HepG2 (cell line): Measurements from ENCODE around the gene ZFP36. TPM values are rescaled to one million over a fixed set of nuclear protein-coding genes. Genes with fewer than 3 reads are reported as not detected.

Source experiments
- ATF1 ChIP-seq: IDR thresholded peaks from 2 replicates; pipeline ENCODE4 v1.6.1; 2016; ENCODE audit warnings: mild to moderate bottlenecking, control low read depth
- GFI1 ChIP-seq: sonication (generic); formaldehyde crosslinking; IDR thresholded peaks from 2 replicates; pipeline ENCODE4 v1.5.0; 2020; ENCODE audit warnings: missing genetic modification reagents, mild to moderate bottlenecking, borderline replicate concordance
- GTF2F1 ChIP-seq: fragments of 150-350 bp; IDR thresholded peaks from 2 replicates; pipeline ENCODE4 v1.6.1; 2014; ENCODE audit warnings: low read length
- HDAC6 ChIP-seq: fragments of 200-600 bp; sonication (generic); IDR thresholded peaks from 2 replicates; pipeline ENCODE4 v1.7.0; 2017; ENCODE audit warnings: mild to moderate bottlenecking, antibody characterized with exemption, low read length, low read depth
- HMG20B ChIP-seq: conservative IDR thresholded peaks from 2 replicates; pipeline ENCODE4 v1.6.1; 2016; ENCODE audit warnings: missing genetic modification reagents, missing compliant biosample characterization
- JUND ChIP-seq: sonication (generic); formaldehyde crosslinking; IDR thresholded peaks from 2 replicates; pipeline ENCODE4 v1.8.0; 2022; ENCODE audit warnings: mild to moderate bottlenecking, missing genetic modification reagents
- MAF1 ChIP-seq: sonication (generic); formaldehyde crosslinking; IDR thresholded peaks from 2 replicates; pipeline ENCODE4 v1.5.0; 2020; ENCODE audit warnings: missing genetic modification reagents, borderline replicate concordance
- MIXL1 ChIP-seq: IDR thresholded peaks from 2 replicates; pipeline ENCODE4 v1.6.1; 2016
- PRDM4 ChIP-seq: sonication (generic); formaldehyde crosslinking; IDR thresholded peaks from 2 replicates; pipeline ENCODE4 v1.9.0; 2021; ENCODE audit warnings: missing genetic modification reagents, borderline replicate concordance
- RXRA ChIP-seq: sonication (generic); formaldehyde crosslinking; IDR thresholded peaks from 2 replicates; pipeline ENCODE4 v1.5.1; 2020; ENCODE audit warnings: missing genetic modification reagents
- SIN3A ChIP-seq: IDR thresholded peaks from 2 replicates; pipeline ENCODE4 v1.6.1; 2011; ENCODE audit warnings: low read depth, mild to moderate bottlenecking, control low read depth, low read length, borderline replicate concordance
- ZBTB34 ChIP-seq: sonication (generic); formaldehyde crosslinking; IDR thresholded peaks from 2 replicates; pipeline ENCODE4 v1.8.0; 2022; ENCODE audit warnings: mild to moderate bottlenecking, missing genetic modification reagents
- ZBTB46 ChIP-seq: sonication (generic); formaldehyde crosslinking; IDR thresholded peaks from 2 replicates; pipeline ENCODE4 v1.4.0; 2020; ENCODE audit warnings: mild to moderate bottlenecking, missing genetic modification reagents, borderline replicate concordance
- ZC3H13 ChIP-seq: sonication (generic); formaldehyde crosslinking; IDR thresholded peaks from 2 replicates; pipeline ENCODE4 v1.8.1; 2023; ENCODE audit warnings: mild to moderate bottlenecking, missing genetic modification reagents, moderate library complexity
- ZNF160 ChIP-seq: sonication (generic); formaldehyde crosslinking; IDR thresholded peaks from 2 replicates; pipeline ENCODE4 v1.8.0; 2022; ENCODE audit warnings: mild to moderate bottlenecking, inconsistent platforms, missing genetic modification reagents
- ZNF251 ChIP-seq: sonication (generic); formaldehyde crosslinking; IDR thresholded peaks from 2 replicates; pipeline ENCODE4 v1.9.0; 2021; ENCODE audit warnings: mild to moderate bottlenecking, missing genetic modification reagents
- ZNF468 ChIP-seq: sonication (generic); formaldehyde crosslinking; IDR thresholded peaks from 2 replicates; pipeline ENCODE4 v1.8.0; 2022; ENCODE audit warnings: mild to moderate bottlenecking, moderate library complexity, missing genetic modification reagents
- ZNF503 ChIP-seq: sonication (generic); formaldehyde crosslinking; IDR thresholded peaks from 2 replicates; pipeline ENCODE4 v1.4.0; 2020; ENCODE audit warnings: missing genetic modification reagents
- ZNF660 ChIP-seq: sonication (generic); formaldehyde crosslinking; IDR thresholded peaks from 2 replicates; pipeline ENCODE4 v1.5.1; 2020; ENCODE audit warnings: mild to moderate bottlenecking, low read depth, missing genetic modification reagents, borderline replicate concordance
- ZNF713 ChIP-seq: sonication (generic); formaldehyde crosslinking; IDR thresholded peaks from 2 replicates; pipeline ENCODE4 v1.4.0; 2020; ENCODE audit warnings: mild to moderate bottlenecking, missing genetic modification reagents
- polyA plus RNA-seq, 8 experiments: library from polyadenylated mRNA; depleted of rRNA in 3 of 8; stranded (reverse) in 7 of 8; unstranded in 1 of 8; fragments of >200 nt; fragmentation: Illumina TruSeq in 4 of 8; extraction: Trizol in 4 of 8; gene quantifications; 2 replicates each; pipeline versions ENCODE4 v1.2.1 to v1.2.3, GENCODE V29; 2011 to 2016; ENCODE audit warnings: low read depth in 4 of 8, missing spikeins in 1 of 8, mixed read lengths in 1 of 8; ENCODE audit not compliant: insufficient read depth in 1 of 8
- total RNA-seq, 5 experiments: library from RNA; depleted of rRNA; stranded (reverse); fragments of >200 nt; fragmentation: Illumina TruSeq; extraction: Trizol; gene quantifications; 2 replicates each; pipeline ENCODE4 v1.2.3, GENCODE V29; 2016; ENCODE audit warnings: low read depth in 1 of 5
- TF ChIP-seq, protein P1 (sequence below): sonication (generic); formaldehyde crosslinking; IDR thresholded peaks from 2 replicates; pipeline ENCODE4 v1.4.0; 2020; ENCODE audit warnings: missing genetic modification reagents

Gene ZFP36
- total and polyA plus RNA-seq, 2 of the 13 experiments (the other 11 are each of a cell fraction or from before 2014, with no cell fraction given) = 1.4 to 1.7 TPM

- no peak for TF ChIP-seq HDAC6
- TF ChIP-seq RXRA (CRISPR knock-in tag) = 0 out of 2 replicates have a peak, but pooled peaks have one; percentile 25
- TF ChIP-seq MIXL1 = no peak
- TF ChIP-seq ZNF713 (CRISPR knock-in tag) = no peak
- TF ChIP-seq ZNF468 = no peak
- TF ChIP-seq JUND (CRISPR knock-in tag) = 0 out of 2 replicates have a peak, but pooled peaks have one; percentile 48
- TF ChIP-seq HMG20B = no peak
- TF ChIP-seq ATF1 (CRISPR knock-in tag) = no peak
- no peak; the same call in 1 of the 2 replicates for TF ChIP-seq ZC3H13 (CRISPR knock-in tag)
- peak; percentile 56; the same call in 1 of the 2 replicates for TF ChIP-seq MAF1
- TF ChIP-seq, protein P1, sequence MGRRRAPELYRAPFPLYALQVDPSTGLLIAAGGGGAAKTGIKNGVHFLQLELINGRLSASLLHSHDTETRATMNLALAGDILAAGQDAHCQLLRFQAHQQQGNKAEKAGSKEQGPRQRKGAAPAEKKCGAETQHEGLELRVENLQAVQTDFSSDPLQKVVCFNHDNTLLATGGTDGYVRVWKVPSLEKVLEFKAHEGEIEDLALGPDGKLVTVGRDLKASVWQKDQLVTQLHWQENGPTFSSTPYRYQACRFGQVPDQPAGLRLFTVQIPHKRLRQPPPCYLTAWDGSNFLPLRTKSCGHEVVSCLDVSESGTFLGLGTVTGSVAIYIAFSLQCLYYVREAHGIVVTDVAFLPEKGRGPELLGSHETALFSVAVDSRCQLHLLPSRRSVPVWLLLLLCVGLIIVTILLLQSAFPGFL (CRISPR knock-in tag) = no peak
- TF ChIP-seq ZNF660 (CRISPR knock-in tag) = no peak; the same call in 1 of the 2 replicates
- no peak; the same call in 1 of the 2 replicates for TF ChIP-seq GFI1 (CRISPR knock-in tag)
- no peak for TF ChIP-seq ZNF160 (CRISPR knock-in tag)
- no peak for TF ChIP-seq PRDM4 (CRISPR knock-in tag)
- no peak; the same call in 1 of the 2 replicates for TF ChIP-seq SIN3A
- no peak for TF ChIP-seq ZBTB34
- no peak for TF ChIP-seq ZBTB46 (CRISPR knock-in tag)
- no peak for TF ChIP-seq ZNF503 (CRISPR knock-in tag)
- TF ChIP-seq GTF2F1 = no peak
- TF ChIP-seq ZNF251 = no peak
These were observed at the start of gene ZFP36 (continued) for GRCh38 chr19:39406656-39407409.
